ENCODE measurements around the gene ASIC2.

DNA sequence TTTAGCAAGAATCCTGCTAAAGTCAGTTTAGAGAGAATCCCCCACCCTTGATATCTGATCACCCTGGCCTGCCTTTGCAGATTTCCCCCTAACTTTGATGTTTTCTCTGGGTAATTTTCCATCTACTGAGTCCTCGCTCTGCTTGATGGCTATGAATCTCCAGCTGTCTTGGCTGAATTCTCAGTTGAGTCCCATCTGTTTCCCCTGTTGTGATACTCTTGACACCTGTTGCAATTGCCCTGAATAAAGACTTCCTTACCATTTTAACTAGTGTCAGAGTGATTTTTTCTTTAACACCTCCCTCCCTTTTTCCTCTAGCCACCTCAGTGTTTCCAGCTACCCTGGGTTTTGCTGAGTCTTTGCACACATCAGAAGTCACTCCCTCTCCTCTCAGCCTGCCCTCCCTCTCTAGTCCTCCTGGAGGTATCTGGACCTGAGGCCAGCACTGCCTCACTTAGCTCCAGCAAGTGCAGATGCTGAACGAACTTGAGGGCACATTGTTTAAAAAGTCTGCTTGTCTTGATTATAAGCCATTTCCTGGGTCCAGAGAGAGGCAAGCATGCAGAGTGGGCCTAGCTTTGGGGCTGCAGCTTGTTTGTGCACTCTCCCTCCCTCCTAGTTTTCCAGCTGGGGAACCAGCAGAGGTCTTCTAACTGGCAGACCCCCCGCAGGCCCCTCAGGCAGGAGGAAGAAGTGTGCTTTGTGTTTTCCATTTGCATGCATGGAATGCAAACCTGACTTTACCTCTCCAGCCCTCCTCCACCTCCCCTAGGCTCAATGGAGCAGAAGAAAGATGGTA lies 268.2 kb downstream of the ASIC2 start:
- TF ChIP-seq, protein P1, sequence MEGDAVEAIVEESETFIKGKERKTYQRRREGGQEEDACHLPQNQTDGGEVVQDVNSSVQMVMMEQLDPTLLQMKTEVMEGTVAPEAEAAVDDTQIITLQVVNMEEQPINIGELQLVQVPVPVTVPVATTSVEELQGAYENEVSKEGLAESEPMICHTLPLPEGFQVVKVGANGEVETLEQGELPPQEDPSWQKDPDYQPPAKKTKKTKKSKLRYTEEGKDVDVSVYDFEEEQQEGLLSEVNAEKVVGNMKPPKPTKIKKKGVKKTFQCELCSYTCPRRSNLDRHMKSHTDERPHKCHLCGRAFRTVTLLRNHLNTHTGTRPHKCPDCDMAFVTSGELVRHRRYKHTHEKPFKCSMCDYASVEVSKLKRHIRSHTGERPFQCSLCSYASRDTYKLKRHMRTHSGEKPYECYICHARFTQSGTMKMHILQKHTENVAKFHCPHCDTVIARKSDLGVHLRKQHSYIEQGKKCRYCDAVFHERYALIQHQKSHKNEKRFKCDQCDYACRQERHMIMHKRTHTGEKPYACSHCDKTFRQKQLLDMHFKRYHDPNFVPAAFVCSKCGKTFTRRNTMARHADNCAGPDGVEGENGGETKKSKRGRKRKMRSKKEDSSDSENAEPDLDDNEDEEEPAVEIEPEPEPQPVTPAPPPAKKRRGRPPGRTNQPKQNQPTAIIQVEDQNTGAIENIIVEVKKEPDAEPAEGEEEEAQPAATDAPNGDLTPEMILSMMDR (IDR thresholded peaks at IDR 0.05 in 8 of 11, conservative IDR thresholded peaks at IDR 0.05 in 3 of 11), result no peak
- TF ChIP-seq POLR2A (IDR thresholded peaks at IDR 0.05) (no peak), POLR2AphosphoS5 (IDR thresholded peaks at IDR 0.05) (no peak)
